C4-2B (cell line): ENCODE results near the gene CHID1.

Source experiments
- ZFX ChIP-seq: fragments of 450-650 bp; IDR thresholded peaks from 2 replicates; pipeline ENCODE4 v1.6.1; 2017
- TF ChIP-seq, protein P1 (sequence below): fragments of 450-650 bp; conservative IDR thresholded peaks from 2 replicates; pipeline ENCODE4 v1.5.1; 2017; ENCODE audit warnings: mild to moderate bottlenecking

DNA sequence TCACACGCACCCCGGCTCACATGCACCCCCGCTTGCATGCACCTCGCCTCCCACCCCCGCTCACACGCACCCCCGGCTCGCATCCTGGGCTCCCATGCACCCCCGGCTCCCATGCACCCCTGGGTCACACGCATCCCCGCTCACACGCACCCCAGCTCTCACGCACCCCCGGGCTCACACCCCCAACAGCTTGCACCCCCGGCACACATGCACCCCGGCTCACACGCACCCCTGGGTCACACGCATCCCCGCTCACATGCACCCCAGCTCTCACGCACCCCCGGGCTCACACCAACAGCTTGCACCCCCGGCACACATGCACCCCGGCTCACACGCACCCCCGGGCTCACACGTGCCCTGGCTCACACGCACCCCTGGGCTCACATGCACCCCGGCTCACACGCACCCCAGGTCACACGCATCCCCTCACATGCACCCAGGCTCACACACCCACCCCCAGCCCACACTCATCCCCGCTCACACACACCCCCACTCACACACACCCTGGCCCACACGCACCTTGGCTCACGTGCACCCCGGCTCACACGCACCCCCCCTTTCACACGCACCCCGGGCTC is 51.8 kb downstream of the CHID1 start:
- TF ChIP-seq, protein P1, sequence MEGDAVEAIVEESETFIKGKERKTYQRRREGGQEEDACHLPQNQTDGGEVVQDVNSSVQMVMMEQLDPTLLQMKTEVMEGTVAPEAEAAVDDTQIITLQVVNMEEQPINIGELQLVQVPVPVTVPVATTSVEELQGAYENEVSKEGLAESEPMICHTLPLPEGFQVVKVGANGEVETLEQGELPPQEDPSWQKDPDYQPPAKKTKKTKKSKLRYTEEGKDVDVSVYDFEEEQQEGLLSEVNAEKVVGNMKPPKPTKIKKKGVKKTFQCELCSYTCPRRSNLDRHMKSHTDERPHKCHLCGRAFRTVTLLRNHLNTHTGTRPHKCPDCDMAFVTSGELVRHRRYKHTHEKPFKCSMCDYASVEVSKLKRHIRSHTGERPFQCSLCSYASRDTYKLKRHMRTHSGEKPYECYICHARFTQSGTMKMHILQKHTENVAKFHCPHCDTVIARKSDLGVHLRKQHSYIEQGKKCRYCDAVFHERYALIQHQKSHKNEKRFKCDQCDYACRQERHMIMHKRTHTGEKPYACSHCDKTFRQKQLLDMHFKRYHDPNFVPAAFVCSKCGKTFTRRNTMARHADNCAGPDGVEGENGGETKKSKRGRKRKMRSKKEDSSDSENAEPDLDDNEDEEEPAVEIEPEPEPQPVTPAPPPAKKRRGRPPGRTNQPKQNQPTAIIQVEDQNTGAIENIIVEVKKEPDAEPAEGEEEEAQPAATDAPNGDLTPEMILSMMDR: no peak
- no peak for TF ChIP-seq ZFX
